ENCODE results near the gene HLA-DMA.
"Not testable (repeated sequence)": the region's sequence is repeated elsewhere in the genome, so short reads cannot be mapped to it uniquely, and the experiment has no call there.

Gene HLA-DMA

GRCh38 chr6:32950449-32950848 is 2.4 kb downstream of the HLA-DMA start:
- no peak for DNase-seq

DNA sequence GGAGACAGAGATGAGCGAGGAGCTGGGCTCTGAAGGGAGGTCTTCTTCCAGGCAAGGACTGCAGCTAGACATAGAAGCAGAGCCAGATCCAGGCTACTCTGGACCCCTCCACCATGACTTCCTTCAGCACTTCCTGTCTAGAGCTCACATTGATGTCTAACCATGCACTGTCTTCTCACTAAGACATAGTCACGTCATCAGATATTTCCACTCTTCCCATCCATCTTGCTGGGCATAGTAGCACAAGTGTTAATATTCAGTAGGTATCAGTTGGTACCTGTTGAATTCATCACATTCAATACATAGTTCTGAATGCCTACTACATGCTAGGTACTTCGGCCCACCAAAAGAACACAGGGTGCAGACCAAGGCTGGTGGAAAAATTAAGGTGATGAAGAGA is 2.9 kb downstream of the HLA-DMA start:
- no peak for DNase-seq

DNA sequence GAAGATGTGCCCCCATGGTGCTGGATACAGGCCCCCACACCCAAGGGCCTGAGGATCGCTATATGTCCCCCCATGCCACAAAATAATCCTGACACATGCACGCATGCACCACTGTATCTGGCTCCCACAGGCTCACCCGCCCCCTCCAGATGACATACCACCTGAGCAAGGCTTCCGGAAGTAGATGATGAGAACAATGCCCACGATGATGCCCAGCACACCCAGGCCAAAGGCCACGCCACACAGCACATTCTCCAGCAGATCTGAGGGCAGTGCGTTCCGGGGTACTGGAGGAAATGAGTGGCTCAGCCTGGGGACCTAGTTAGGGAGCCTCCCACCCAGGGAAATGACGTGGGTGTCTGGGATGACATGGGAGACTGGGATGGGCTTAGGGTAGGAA is 3.8 kb downstream of the HLA-DMA start:
- DNase-seq, result no peak

DNA sequence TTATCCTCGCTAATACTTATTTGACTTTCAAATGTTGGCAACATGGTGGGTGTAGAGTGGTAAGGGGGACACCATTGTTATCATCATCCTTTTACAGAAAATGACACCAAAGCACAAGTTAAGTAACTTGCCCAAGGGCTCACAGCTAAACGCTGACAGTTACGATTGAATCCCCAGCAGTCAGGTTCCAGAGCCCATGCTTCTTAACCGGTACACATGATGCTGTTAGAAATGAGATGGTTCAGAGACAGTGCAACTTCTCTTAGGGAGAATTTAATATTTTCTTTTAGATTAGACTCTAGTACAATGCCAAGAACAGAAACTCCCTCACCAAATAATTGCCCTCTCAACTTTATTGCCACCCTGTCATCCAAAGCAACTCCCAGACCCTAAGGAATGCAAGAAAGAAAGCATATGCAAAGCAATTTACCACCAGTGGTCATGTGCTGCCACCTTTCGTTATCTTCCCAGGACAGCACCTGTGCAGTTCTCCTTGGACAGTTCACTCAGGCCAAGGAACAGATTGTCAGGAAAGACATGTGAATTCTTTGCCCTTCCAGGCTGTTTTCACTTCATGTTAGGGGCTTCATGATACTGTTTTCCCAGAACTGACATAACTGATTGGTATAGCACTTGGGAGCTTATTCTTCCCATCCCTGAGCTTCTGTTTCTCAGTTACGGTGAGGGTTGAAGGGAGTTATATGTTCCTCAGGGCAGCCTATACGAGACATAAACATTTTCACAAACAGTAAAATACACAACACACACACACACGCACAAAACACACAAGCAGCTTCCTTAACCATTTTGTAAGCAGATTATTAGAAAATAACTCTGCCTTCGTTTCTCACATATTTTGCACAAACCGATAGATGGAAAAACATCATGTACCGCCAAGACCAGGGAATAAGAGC is 5.1 kb downstream of the HLA-DMA start:
- DNase-seq, result peak; percentile 47

GRCh38 chr6:32946893-32947292 is 6.0 kb downstream of the HLA-DMA start:
- DNase-seq, result no peak

DNA sequence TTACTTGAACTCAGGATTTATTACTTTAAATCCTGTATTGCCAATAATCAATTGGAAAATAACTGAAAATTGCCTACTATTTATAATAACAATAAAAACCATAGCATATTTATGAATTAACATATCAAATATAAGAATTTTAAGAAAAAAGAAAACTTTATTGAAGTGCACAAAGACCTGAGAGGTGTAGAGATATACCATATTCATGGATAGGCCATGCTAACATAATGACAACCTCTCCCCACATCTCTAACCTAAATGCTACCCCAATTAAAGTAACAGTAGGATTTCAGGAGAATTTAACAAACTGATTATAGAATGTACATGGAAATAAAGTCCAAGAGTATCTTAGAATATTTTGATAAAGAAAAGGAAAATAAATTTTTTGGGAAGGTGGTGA is 6.9 kb downstream of the HLA-DMA start:
- DNase-seq, result no peak

GRCh38 chr6:32945108-32945760 is 7.7 kb downstream of the HLA-DMA start:
- no peak for DNase-seq

- no peak for DNase-seq
Observed at GRCh38 chr6:32943864-32944649, 8.8 kb downstream of the HLA-DMA start.

GRCh38 chr6:32942555-32943123 is 10.3 kb downstream of the HLA-DMA start:
- DNase-seq, result not testable (repeated sequence)

- DNase-seq, result no peak
Observed at GRCh38 chr6:32941214-32941768, 11.6 kb downstream of the HLA-DMA start.

- DNase-seq, result peak; percentile 9
Observed at GRCh38 chr6:32940656-32941213, 12.2 kb downstream of the HLA-DMA start, which contains the start of gene HLA-DMB. TSS of gene HLA-DMB (minus strand) at chr6:32941028. CDS start at chr6:32940807, 221 bp downstream.

GRCh38 chr6:32938494-32938893 is 14.4 kb downstream of the HLA-DMA start:
- no peak for DNase-seq

GRCh38 chr6:32937230-32937633 is 15.7 kb downstream of the HLA-DMA start:
- no peak for DNase-seq

DNA sequence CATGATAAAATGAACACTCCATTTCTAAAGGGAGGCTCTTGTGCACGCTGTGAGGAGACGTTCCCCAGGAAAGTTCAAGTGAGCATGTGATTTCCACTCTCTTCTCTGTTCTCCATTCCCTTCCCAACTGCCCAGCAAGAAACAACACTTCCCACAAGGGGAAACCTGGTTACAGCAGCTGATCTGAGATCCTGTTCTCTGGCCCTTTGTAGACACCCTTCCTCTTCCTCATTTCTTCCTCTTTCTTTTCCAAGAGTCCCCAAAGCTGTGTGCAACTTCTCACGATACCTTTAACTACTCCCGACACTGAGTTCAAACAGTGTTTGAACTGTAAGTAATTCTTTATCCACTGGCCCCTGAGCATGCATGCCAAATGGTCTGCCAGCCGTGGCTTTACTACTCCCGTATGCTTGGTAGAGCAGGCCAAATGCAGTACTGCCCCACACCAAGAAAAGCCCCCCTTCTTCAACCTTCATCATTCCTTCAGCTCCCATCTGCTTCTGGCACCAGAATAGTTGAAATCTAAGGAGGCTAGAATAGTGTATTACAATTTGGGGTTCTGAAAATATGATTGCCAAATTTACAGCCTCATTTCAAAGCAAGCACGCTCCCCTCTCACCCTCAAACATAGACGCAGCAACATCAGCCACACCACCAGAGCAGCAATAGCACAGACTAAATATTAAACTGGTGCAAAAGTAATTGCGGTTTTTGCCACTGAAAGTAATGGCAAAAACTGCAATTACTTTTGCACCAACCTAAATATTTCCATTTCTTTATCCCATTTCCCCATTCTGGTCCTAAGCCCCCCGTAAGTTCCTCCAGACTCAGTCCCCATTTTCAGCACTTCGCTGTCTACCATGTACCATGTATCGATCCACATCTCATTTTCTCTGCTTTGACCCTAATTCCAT is 16.4 kb downstream of the HLA-DMA start:
- no peak for DNase-seq

DNA sequence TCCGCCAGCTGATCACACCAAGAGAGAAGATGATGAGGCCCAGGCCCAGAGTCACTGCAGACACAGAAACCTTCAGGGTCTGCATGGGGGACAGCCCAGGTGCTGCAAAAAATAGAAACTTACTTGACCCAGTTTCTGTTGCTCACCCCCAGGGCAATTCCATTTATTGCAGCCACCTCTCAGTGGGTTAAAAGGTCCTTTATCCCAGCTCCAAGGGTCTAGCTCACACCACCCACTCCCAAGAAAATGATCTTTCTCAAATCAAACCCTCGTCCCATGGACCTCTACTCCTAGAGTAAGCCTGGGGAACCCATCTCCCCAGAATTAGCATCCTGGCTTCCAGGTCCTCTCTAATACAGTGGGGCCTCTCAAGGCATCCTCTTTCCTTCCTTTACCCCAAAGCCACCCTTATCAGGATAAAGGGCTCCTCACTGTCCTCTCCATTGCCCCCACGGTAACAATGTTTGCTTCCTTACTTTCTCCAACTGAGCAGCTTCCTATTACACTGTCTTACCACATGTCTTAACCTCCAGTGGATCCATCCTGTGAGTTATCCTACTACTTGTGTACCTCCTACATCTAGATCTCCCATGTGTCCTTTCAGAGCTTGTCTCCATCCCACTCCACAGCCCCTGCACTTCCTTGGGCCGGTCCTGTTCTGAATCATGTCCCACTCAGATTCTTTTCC is 17.2 kb downstream of the HLA-DMA start:
- DNase-seq, result no peak

GRCh38 chr6:32933661-32934085 is 19.2 kb downstream of the HLA-DMA start:
- peak; percentile 54 for DNase-seq

DNA sequence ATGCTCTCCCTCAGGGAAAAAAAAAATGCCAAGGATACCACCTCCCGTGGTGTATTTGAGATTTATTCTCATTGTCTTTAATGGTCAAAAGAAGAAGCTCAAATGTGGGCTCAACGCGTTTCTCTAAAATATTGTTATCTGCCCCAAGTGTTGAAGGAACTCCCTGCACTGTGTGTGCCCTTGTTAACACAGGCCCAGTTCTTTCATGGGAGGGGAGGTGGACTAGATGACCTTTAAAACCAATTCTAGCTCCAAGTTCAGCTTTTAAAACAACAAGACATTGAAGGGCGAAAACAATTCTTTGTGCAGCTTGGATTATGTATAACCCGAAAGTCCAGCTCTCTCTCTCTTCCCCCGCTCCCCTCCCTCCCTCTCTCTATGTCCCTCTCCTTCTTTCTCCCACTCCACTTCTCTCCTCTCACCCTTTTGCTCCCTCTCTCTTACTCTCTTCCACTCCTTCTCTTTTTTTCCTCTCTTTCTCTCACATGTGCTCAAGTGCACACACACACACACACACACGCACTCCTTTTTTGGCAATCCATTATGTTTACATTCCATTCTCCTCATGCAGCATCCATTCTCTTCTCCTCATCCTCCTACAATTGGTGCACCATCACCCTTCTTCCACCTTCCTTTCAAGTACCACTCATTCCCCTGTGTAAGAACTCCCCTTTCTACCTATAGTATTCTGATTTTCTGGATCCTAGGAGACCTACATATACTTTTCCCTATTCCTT is 20.6 kb downstream of the HLA-DMA start:
- DNase-seq, result no peak

DNA sequence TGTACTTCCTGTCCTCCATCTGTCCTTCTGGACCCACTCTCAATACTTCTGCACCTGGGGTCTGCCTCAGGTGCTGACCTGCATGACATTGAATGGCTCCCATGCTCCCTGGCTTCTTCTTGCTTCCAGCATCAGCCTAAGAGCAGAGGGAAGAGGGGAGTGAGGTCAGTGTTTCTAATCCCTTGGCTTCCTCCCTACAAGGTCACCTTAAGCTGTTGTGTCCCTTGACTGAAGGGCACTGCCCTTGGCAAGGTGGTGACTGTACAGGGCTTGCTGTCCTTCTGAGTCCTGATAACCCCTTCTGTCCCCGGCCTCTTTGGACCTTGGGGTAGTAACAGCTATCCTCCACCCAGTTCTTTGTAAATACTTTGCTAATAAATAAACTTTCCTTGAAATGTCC is 21.7 kb downstream of the HLA-DMA start:
- no peak for DNase-seq

- DNase-seq, result no peak
Observed at GRCh38 chr6:32922083-32922482, 30.8 kb downstream of the HLA-DMA start.

- DNase-seq, result no peak
Observed at GRCh38 chr6:32920715-32921114, 32.2 kb downstream of the HLA-DMA start.

Measured in NCI-H146 (cell line).